Limb (tissue), 2 donors: ENCODE measurements around the gene CELSR3.

Experiments
- DNase-seq, 2 donors: peaks; one replicate each; pipeline ENCODE4 v3.0.0-alpha.2; 2016; ENCODE audit errors: extremely low spot score in 2 of 2

Gene CELSR3

DNA sequence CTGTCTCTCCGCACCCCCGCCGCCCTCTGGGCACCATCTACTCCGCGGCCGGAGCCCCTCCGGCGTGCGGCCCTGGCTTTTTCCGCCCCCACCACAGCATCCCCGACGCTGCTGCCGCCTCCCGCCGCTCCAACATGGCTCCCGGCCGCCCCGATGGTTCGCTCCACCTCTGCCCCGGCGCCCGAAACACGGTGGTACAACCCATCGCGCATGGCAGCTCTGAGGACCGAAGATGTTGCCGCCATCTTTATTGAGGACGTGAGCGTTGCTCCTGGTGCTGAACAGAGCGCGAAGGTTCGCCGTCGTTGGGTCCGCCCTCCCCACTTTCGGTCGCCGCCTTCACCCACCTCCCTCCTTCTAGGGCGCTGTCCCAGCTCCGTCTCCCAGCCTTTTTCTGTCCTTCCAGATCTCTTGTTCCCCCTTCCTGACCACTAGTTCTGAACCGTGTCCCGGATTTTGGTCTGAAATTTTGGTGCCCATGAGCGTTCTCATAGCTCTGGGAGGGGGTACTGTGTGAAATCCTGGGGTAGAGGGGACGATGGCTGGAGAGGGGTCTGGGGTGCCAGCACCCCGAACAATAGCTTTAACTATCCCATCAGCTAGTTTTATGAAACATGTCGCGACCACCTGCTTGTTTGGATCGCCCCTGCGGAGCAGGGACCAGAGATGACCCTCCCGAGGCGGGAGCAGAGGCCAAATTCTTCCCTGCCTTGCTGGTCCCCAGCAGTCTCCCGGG lies at the start of gene CELSR3:
Gene CELSR3 (minus strand): TSS at position 134 of the 736 bp plus-strand sequence. CDS start 252 bp downstream, outside the sequence.
- DNase-seq: peak; percentile 70 to 88

DNA sequence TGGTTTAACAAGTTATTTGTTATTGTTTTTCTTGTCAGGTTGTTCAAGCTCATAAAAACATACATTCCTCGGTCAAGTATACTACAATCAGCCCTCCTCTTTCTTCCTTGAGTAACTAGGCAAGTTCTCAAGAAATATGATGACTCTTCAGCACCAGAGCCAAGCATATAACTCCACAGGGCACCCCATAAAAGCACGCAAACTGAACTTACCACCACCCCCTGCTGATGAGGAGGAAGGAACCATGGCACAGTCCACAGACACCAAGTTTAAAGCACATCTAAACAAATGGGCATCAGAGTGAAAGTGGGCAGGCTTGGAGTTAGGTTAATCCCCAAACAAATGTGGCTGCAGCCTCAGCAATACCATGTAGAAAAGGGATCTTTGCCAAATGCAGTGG lies 49.0 kb upstream of the CELSR3 start:
- no peak for DNase-seq

DNA sequence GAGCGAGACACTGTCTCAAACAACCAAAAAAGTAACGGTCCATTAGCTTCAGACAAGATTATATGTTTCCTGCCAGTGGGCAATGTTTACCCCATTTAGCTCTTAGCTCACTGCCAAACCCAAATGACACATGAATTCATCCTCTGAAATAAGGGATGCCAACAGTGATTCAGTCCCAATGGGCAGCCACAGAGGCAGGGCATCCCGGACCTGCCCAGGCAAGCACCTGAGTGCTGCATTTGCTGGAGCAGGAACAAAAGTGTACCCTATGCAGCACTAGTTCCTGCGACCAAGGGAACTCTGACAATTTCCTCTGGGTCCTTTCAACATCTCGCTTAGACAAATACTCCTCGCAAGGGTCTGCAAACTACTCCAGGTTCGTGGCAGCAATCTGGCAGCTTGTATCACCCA lies 46.4 kb upstream of the CELSR3 start:
- DNase-seq: no peak

DNA sequence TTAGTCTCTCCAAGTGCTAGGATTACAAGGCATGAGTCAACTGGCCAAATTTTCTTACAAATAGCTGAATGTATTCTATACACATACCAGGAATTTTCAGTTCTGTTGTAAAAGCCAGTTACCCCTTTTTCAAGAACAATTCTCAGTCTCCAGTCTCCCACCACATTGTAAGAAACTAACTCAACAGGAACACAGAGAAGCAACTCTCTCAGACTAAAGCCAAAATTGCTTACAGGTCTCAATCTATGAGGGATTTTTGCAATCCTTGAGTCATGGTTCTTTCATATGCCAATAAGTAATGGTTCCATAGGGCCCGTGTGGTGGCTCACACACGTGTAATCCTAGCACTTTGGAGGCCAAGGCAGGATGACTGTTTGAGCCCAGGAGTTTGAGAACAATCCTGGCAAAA lies 45.8 kb upstream of the CELSR3 start:
- no peak for DNase-seq

- DNase-seq: no peak
These were observed 44.5 kb upstream of the CELSR3 start for GRCh38 chr3:48707157-48707556.

- DNase-seq: no peak
These were observed 39.7 kb upstream of the CELSR3 start for GRCh38 chr3:48702320-48702920.

- no peak for DNase-seq
These were observed 38.2 kb upstream of the CELSR3 start for GRCh38 chr3:48700731-48701405.

GRCh38 chr3:48698891-48699290 lies 36.2 kb upstream of the CELSR3 start:
- DNase-seq: no peak

DNA sequence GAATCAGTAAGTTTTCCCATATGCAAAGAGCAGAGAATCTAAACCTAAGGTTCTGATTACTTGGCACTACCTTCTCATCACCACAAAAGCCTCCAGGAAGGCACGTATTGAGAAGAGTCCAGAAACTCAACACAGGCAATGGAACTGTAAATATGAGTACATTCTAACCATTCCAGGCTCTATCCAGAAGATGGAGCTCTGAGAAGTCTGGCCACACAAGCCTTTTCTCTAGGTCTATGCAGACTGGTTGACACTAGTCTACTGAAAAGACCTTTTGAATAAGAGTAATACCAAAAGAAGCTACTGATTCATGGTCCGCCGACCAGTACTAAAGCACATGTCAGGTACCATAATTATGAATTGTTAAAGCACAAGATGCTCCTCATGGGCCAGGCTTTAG lies 35.3 kb upstream of the CELSR3 start:
- no peak for DNase-seq

DNA sequence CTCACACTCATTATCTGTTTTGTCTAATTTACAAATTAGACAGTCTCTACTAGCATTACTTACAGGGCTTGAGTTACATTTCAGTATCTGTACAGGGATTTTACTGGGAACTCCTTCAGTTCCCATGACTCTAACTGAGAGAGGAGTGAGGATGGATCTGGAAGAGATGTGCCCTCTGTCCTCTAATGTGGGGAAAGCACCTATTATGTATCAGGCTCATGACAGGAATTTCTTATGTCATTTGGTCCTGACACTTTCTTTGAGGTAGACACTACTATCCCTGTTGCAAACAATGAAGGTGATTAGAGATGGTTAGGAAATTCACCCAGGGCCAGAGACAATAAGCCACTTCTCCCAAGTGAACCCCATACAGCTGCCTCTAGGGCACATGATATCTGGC lies 33.9 kb upstream of the CELSR3 start:
- DNase-seq: no peak

DNA sequence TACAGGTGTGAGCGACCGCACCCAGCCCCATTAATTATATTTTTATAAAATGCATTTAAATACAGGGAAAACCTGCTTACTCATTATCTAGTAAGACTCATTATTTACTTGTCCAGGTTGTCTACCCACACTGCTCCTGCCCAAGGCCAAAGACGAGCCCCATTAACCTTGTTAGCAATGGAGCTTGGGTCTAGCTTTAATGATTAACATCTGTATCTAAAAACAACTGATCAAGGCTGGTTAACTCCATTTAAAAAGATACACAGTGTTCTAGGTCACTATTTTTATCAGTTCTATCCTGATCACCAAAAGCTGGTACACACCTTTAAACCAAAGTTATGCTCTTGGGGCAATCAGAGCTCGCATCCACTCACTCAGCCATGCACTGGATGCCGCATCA lies 33.5 kb upstream of the CELSR3 start:
- DNase-seq: no peak

DNA sequence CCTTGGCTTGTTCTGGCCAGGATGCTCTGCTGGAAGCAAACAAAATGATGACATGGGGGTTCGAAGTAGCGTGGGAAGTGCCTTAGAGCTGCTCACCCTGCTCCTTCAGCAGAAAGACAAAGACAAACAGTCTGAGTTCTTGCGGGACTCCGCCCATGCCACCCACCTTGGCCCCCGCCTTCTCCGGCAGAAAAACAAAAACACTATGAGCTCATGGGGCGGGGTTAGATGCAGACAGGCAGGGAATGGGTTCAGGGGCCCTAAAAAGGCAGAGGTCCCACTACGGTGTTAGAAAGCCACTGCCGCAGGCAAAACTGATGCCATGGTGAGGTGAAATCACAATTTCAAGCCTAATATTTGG lies 32.7 kb upstream of the CELSR3 start:
- DNase-seq: no peak

- DNase-seq: no peak
These were observed 32.1 kb upstream of the CELSR3 start for GRCh38 chr3:48694610-48695392.

DNA sequence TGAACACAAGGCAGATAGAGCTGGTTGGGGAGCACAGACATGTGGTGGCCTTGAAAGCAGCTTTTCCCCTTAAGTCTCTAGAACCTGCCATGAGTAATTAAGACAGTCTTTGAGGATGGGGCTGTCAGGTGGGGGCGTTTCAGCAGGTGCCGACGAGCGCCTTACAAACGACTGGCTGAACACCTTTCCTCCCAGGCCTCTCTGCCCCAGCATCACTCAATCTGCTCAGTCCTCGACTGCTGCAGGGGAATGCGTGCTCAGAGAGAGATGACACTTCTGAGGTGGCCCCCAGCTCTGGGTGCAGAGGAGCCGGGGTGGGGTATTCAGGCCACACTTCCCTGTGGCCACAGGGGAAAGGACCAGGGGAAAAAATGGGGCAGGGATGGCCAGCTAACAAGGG lies 31.1 kb upstream of the CELSR3 start:
- no peak for DNase-seq

- DNase-seq: no peak
These were observed 29.9 kb upstream of the CELSR3 start for GRCh38 chr3:48692551-48692950.

DNA sequence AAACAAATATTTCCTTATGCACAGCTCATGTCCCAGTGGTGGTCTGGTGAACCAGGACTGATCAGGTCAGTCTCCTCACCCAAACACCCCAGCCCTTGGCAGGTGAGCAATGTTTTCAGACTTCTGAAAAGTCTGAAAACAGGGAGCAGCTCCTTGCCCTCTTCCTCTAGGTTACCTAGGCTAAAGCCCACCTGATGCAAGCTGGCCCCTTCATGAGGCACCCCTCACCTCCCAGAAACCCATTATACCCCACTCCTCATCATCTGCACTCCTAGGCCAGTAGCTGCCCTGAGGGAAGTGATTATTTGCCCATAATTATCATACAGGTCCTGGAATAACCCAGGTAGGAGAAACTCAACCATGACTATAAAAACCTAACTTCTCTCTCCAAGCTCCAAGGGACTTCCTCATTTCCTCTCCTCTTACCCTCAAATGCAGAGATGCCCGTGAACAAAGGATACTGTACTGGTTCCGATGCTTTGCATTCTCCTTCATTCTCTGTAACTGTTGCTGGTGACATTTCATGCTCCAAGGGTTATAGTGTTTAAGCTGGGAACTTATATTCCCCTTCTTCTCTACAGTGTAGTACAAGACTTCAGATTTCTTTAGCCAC lies 28.3 kb upstream of the CELSR3 start:
- DNase-seq: no peak

DNA sequence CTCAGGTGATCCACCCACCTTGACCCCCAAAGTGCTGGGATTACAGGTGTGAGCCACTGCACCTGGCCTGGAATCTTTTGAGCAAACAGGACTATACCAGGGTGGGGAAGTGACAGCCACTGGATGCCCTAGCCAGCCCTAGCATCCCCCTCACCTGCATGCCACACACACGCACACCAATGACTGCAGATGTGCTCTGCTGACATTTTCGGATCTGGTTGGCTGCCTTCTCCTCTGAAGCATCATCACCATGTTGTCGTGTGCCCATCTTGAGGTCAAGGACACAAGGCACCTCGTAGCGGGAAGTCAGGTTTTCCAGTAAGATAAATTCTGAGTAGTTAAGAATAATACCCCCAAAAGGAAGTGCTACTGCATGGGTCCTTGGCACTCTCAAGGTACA lies 26.7 kb upstream of the CELSR3 start:
- no peak for DNase-seq

GRCh38 chr3:48688737-48689075 lies 26.0 kb upstream of the CELSR3 start:
- no peak for DNase-seq

DNA sequence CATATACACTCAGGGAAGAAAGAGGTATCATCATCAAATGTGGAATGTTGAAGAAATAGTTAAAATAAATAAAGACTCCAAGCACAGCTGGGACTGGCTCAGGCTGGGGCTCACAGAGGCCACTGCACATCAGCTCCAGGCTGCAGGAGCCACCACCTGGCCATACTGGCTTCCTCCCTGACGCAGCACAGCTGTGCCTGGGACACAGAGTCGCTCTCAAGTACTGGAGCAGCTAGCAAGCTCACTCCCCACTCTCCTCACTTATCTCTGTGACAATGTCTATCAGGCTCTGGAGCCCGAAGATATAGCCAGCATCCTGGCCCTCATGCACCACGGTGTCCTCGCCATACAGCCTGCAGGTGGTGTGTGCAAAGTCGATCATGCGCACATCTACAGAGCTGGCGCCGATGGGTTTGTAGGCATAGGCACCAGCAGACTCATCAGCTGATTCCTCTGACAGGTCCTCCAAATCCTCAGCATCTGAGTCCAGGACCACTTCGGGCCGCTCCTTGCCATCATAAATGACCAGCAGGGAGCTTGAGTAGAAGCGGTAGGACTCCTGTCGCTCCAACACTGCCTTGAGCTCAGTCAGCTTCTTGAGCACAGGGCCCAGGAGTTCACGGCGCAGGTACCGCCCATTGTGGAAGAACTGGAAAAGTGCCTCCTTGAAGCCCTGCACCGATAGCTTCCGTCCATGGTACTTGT lies 25.5 kb upstream of the CELSR3 start:
- no peak for DNase-seq

DNA sequence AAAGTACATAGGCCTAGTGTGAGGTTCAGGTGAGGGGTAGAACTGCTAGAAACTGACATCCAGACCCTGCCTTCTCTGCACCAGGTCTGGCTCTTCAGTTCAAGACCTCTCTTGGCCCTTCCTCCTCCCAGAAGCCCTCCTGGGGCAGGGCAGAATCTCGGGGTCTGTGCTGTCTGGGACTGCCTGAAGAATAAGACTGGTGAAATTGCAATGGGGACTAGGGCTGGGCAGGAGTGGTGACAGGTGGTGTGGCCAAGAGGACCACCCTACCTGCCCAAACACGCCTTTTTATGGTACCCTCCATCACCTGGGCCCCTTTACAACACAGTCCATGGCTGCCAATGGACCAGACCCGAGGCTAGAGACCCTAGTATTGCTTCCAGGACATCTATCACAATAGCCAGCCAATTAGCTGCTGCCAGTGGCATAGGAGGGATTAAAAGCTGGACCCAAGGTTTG lies 24.6 kb upstream of the CELSR3 start:
- DNase-seq: no peak
